GM18909 (cell line): ENCODE data around the gene IQSEC3.

Source experiments
- ATAC-seq: cut with Tn5 transposase; IDR thresholded peaks from one replicate; pipeline ENCODE4 v1.9.1; 2021; ENCODE audit warnings: mild to moderate bottlenecking; ENCODE audit not compliant: unreplicated experiment, poor library complexity

The IQSEC3 gene

DNA sequence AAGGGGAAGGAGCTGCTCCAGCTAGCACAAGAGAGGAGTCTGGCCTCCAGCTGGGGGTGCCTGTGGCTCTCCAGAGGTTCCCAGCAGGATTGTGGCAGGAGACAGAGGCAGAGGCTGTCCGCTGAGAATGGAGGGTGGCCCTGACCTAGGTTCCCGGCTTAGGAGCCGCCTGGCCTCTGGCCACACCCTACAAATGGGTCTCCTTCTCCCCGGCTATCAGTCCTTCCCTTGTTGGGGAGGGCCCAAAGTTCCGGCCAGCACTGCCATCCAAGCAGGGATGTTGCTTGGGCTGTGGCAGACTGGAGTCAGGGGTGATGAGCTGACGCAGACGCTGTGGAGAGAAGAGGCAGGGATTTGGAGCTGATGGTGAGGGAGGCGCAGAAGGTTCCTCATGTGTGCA lies 124.3 kb downstream of the IQSEC3 start:
- no peak for ATAC-seq

GRCh38 chr12:191541-191940 lies 125.0 kb downstream of the IQSEC3 start:
- ATAC-seq = no peak

- no peak for ATAC-seq
These were observed 126.7 kb downstream of the IQSEC3 start for GRCh38 chr12:193261-193660.

DNA sequence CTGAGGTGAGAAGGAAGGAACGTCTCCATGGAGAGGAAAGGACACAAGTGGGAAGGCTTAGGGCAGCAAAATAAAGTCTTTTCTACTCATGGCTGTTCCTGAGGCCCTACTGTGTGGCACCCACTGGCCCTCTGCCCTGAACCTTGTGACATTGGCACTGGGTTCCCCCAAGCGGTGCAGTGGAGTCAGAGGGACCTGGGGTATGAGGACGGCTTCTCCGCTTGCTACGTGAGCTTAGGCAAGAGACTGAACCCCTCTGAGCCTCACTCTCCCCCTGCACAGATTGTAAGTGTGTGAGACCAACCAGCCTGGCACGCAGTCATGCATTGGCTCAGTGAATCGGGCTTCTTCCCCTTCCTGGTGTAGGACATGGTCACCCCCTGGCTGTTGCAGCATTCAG lies 127.7 kb downstream of the IQSEC3 start:
- ATAC-seq = no peak

GRCh38 chr12:195156-195555 lies 128.6 kb downstream of the IQSEC3 start:
- no peak for ATAC-seq

DNA sequence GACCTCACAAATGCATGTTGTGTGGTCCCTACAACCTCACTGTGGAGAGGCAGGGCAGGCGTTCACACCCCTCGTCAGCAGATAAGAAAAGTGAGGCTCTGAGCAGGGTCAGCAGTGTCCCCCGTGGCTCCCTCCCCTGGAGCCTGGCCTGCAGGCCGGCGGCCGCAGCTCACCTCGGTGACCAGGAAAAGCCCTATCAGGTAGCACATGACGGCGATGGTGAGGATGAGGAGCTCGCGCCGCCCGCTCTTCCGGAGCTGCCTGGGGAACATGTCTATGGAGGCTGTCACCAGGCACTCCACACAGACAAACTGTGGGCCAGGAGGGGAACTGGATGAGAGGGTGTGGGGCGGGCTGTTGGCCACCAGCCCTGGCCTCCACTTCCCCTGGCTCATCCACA lies 129.4 kb downstream of the IQSEC3 start:
- ATAC-seq = no peak

- ATAC-seq = no peak
These were observed 129.9 kb downstream of the IQSEC3 start for GRCh38 chr12:196436-196835.

DNA sequence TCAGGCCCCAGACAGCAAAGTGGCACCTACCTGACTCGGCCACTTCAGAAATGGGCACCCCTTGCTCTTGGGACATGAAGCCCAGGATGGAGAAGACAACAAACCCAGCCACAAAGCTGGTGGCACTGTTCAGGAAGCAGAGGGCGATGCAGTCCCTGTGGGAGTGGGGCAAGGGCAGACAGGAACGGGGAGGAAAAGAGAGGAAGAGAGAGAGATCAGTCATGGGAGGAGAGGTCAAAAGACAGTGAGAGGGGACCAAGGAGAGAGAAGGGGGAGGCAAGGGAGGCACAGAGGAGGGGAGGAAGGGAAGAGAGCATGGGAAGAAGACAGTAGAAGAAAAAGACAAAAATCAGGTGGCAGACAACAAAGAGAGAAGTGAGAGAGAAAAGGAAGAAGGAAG lies 130.8 kb downstream of the IQSEC3 start:
- ATAC-seq = no peak

DNA sequence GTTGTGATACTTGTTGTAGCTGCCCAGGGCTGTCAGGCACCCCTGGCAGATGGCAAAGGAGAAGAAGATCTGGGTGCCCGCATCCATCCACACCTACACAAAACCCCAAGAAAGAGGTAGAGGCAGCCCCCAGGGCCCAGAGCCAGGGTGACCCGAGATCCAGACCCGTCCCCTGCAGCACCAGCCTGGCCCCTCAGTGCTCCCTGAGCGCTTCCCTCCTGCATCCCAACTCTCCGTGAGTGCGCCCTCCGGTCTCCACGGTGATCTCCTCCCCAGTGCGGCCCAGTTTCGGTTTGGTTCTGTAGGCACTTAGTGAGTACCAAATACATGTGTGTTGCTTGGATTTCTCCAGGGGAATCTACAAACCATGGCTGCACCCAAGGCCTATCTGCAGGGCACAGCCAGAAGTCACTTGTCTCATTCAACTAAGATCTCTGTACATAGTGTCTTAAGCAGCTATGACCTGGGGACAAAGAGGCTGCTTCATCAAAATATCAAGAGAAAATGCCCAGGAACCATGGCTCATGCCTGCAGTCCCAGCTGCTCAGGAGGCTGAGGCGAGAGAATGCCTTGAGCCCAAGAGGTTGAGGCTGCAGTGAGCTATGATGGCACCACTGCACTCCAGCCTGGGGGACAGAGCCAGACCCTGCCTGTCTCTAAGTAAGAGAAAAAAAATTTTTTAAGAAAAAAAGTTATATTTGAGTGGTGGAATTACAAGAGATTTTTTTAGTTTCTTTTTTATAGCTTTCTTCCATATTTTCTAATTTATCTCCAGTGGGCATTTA lies 131.5 kb downstream of the IQSEC3 start:
- no peak for ATAC-seq

DNA sequence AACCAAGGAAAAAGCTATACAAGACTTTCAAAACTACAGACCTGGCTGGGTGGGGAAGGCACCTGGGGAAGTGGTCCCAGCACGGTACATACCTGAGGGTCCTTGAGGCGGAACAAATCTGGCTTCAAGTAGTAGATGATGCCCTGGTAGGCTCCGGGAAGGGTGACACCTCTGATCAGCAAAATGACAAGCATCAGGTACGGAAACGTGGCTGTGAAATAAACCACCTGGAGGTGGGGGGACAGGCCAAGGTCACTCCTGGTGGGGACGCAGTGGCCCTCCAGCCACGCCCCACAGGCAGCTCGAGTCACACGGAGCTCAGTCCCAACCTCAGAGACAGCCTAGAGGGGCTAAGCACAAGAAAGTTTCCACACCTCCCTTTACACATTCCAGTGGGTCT lies 132.1 kb downstream of the IQSEC3 start:
- no peak for ATAC-seq

DNA sequence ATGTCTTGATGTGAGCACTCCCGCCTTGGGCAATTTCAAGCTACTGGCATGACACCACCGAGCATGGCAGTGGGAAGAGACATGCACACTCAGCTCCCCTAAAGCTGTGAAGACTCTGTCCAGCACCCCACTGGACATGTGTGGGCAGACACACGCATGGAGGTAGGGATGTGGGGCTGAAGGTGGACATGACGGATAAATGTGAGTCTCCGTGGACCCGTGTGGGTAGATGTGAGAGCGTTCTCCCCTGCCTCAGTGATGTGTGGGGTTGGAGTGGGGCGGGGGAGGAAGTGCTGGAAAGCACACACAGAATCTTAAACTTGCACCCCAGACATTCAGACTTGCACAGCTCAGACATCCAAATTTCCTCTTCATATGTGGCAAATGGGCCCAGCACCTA lies 134.8 kb downstream of the IQSEC3 start:
- no peak for ATAC-seq

- ATAC-seq = no peak
These were observed 135.6 kb downstream of the IQSEC3 start for GRCh38 chr12:202081-202731.

- no peak for ATAC-seq
These were observed 136.5 kb downstream of the IQSEC3 start for GRCh38 chr12:203074-203461.

DNA sequence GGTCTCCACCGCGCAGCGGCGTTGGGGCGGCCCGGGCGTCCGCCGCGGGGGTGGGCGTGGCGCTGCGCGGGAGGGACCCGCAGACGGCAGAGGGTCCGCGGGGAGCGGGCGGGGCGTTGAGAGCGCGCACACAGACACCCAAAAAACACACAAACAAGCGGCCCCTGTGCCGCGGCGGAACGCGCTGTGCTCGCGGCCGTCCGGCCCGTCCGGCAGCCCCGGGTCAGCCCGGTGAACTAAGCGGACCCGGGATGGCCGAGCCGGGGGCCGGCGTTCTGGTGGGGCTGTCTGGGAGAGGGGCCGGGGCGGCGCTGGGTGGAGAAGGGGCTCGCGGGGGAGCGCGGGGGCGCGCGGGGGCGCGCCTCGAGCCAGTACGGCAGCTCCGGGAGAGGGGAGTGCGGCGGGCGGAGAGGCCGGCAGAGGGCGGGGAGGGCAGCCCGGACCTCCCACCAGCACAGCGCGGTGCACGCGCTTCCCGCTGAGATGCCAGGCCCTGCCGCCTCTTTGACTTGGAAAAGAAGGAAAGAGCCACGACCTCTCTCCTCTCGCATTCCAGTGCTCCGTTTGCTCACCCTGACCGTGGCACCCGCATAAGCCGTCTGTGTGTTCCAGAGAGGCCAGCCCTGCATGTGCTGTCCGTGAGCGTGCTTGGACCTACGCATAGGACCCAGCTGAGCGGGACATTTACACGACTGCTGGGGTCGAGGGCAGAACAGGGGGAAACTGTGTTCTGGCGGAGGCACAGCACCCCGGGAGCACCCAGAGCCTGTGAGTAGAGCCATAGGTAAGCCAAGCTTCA lies 137.1 kb downstream of the IQSEC3 start:
- ATAC-seq = no peak

GRCh38 chr12:204261-204678 lies 137.7 kb downstream of the IQSEC3 start:
- ATAC-seq = no peak

DNA sequence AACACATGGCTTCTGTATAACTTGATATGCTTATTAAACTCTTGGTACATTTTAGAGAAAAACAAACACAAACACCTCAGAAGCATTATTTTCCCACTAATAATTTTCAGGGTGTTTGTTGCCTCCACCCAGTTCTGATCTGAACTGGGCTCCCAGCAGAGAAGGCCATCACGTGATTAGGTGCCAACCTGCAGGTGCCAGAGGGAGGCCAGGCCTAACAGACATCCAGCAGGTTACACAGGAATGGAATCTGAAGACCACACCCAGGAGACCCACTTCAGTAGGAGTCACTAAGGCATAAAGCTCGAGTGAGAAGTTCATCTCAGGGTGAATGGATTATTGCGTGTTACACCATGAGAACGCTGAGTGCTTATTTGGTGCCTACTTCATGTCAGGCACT lies 138.5 kb downstream of the IQSEC3 start:
- no peak for ATAC-seq

- ATAC-seq = no peak
These were observed 140.3 kb downstream of the IQSEC3 start for GRCh38 chr12:206746-207440.

DNA sequence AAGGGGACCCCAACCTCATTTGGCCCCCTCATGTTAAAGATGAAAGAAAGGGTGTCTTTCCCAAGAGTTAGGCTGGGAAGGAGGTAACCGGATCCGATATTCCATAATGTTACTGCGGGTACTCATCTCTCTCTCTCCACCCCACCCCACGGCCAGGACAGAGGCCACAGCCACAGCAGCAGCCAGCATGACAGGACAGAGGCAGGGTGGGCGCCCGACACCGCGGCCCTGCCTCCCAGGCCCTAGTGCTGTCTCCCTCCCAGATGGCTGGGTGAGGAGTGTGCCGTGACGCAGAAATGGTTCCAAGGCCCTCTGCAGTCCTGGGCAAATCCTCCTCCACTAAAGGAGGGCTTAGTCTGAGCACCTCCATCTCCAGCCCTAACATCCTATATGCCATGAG lies 141.2 kb downstream of the IQSEC3 start:
- ATAC-seq = no peak

DNA sequence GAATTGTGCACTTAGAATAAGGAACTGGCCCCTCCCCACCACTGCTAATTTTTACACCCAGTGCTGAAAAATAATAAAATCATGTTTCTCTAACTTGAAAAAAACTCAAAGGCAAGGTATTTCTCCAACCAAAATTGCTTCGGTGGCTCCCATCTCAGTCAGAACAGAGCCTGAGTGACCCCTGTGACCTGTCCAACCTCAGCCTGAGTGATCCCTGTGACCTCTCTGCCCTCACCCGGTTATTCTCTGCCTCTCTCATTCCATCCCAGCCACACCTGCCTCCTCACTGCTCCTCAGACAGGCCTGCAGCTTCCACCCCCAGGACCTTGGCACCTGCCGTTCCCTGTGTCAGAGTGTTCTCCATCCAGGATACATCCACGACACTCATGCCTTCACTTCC lies 142.2 kb downstream of the IQSEC3 start:
- no peak for ATAC-seq

GRCh38 chr12:209246-209645 lies 142.7 kb downstream of the IQSEC3 start:
- ATAC-seq = no peak

GRCh38 chr12:209851-210250 lies 143.3 kb downstream of the IQSEC3 start:
- no peak for ATAC-seq
